ENCODE measurements around the gene MITF. TPM values are rescaled to one million over a fixed set of nuclear protein-coding genes. Genes with fewer than 3 reads are reported as not detected.

MITF gene
- polyA plus RNA-seq, 1 donor (not counting 4 experiments of a cell fraction or from before 2014, with no cell fraction given) = 2.7 TPM

- FAIRE-seq (no peak), DNase-seq (ENCODE audit: low read depth, low spot score) (no peak)
- H3K27me3 ChIP-seq (ENCODE audit: control insufficient read depth, extremely low read depth, insufficient read depth, low read length) = peaks cover 6% of the 10 kb centered on the region
- no peaks in the 10 kb centered on the region for H3K79me2 ChIP-seq (ENCODE audit: control insufficient read depth, insufficient read depth, low read length)
- H4K20me1 ChIP-seq (ENCODE audit: control insufficient read depth, extremely low read depth, insufficient read depth, low read length) = no peaks in the 10 kb centered on the region
- no peak overlapping the region for H3K4me2 ChIP-seq (ENCODE audit: control insufficient read depth, extremely low read depth, insufficient read depth, low read depth, low read length)
- no peak overlapping the region for H3K27ac ChIP-seq (ENCODE audit: control insufficient read depth, insufficient read depth, low read length)
- H3K9ac ChIP-seq (ENCODE audit: control insufficient read depth, extremely low read depth, insufficient read depth, low read length) = no peak overlapping the region
- no peaks in the 10 kb centered on the region for H3K4me1 ChIP-seq (ENCODE audit: control insufficient read depth, extremely low read depth, insufficient read depth, low read length)
- dilution Hi-C loops (cut with MboI; ENCODE audit: extremely low pct_ligation_motif_present, low sequenced_read_pairs) = no loop called here
- H3K4me3 ChIP-seq (ENCODE audit: control insufficient read depth in 2 of 3, extremely low read depth in 1 of 3, insufficient read depth in 2 of 3, low read depth in 1 of 3, low read length in 3 of 3) = no peak overlapping the region
- TF ChIP-seq CTCF (optimal IDR thresholded peaks at IDR 0.05 in 1 of 3, IDR thresholded peaks at IDR 0.05 in 1 of 3, conservative IDR thresholded peaks at IDR 0.05 in 1 of 3; ENCODE audit: extremely low read depth in 1 of 3, insufficient read depth in 2 of 3, low read length in 3 of 3) = no peak
- TF ChIP-seq EZH2 (IDR thresholded peaks at IDR 0.05; ENCODE audit: low read length) = no peak
- H3K9me1 ChIP-seq (ENCODE audit: control insufficient read depth, extremely low read depth, insufficient read depth, low read length) = no peaks in the 10 kb centered on the region
- no peaks in the 10 kb centered on the region for H3K36me3 ChIP-seq (ENCODE audit: control insufficient read depth in 2 of 2, extremely low read depth in 1 of 2, insufficient read depth in 2 of 2, low read length in 2 of 2)
- H3K9me3 ChIP-seq (ENCODE audit: control insufficient read depth, low read depth, low read length) = no peaks in the 10 kb centered on the region
- H2AFZ ChIP-seq (ENCODE audit: control insufficient read depth, low read length) = no peak overlapping the region
These were observed 161.1 kb downstream of the MITF start for GRCh38 chr3:69900331-69900730.

GRCh38 chr3:69901802-69902201, 162.5 kb downstream of the MITF start:
- H3K27me3 ChIP-seq (ENCODE audit: control insufficient read depth, extremely low read depth, insufficient read depth, low read length) = peaks cover 3% of the 10 kb centered on the region
- no peak for FAIRE-seq

More at GRCh38 chr3:69901802-69902201, 162.5 kb downstream of the MITF start:
- no peaks in the 10 kb centered on the region for H3K9me3 ChIP-seq (ENCODE audit: control insufficient read depth, low read depth, low read length)
- no peak overlapping the region for H2AFZ ChIP-seq (ENCODE audit: control insufficient read depth, low read length)
- no peaks in the 10 kb centered on the region for H3K79me2 ChIP-seq (ENCODE audit: control insufficient read depth, insufficient read depth, low read length)
- H3K9ac ChIP-seq (ENCODE audit: control insufficient read depth, extremely low read depth, insufficient read depth, low read length) = no peak overlapping the region
- TF ChIP-seq EZH2 (IDR thresholded peaks at IDR 0.05; ENCODE audit: low read length) (no peak), CTCF (optimal IDR thresholded peaks at IDR 0.05 in 1 of 3, IDR thresholded peaks at IDR 0.05 in 1 of 3, conservative IDR thresholded peaks at IDR 0.05 in 1 of 3; ENCODE audit: extremely low read depth in 1 of 3, insufficient read depth in 2 of 3, low read length in 3 of 3) (no peak)
- dilution Hi-C loops (cut with MboI; ENCODE audit: extremely low pct_ligation_motif_present, low sequenced_read_pairs) = no loop called here
- H3K4me1 ChIP-seq (ENCODE audit: control insufficient read depth, extremely low read depth, insufficient read depth, low read length) = no peaks in the 10 kb centered on the region
- no peak overlapping the region for H3K4me3 ChIP-seq (ENCODE audit: control insufficient read depth in 2 of 3, extremely low read depth in 1 of 3, insufficient read depth in 2 of 3, low read depth in 1 of 3, low read length in 3 of 3)
- no peak overlapping the region for H3K4me2 ChIP-seq (ENCODE audit: control insufficient read depth, extremely low read depth, insufficient read depth, low read depth, low read length)
- no peaks in the 10 kb centered on the region for H3K36me3 ChIP-seq (ENCODE audit: control insufficient read depth in 2 of 2, extremely low read depth in 1 of 2, insufficient read depth in 2 of 2, low read length in 2 of 2)
- DNase-seq (ENCODE audit: low read depth, low spot score) = no peak
- H4K20me1 ChIP-seq (ENCODE audit: control insufficient read depth, extremely low read depth, insufficient read depth, low read length) = no peaks in the 10 kb centered on the region
- H3K9me1 ChIP-seq (ENCODE audit: control insufficient read depth, extremely low read depth, insufficient read depth, low read length) = no peaks in the 10 kb centered on the region
- no peak overlapping the region for H3K27ac ChIP-seq (ENCODE audit: control insufficient read depth, insufficient read depth, low read length)

Data from keratinocyte (primary cell).